Measurements from ENCODE around the gene CEP104. TPM values are rescaled to one million over a fixed set of nuclear protein-coding genes. Genes with fewer than 3 reads are reported as not detected.
A peak's percentile ranks its signal among the peaks of the same experiment; 100 is the strongest.

The CEP104 gene
- polyA plus RNA-seq, result 8.1 and 21.5 TPM in 2 replicates
- polyA minus RNA-seq, result 20.7 and 22.3 TPM in 2 replicates

DNA sequence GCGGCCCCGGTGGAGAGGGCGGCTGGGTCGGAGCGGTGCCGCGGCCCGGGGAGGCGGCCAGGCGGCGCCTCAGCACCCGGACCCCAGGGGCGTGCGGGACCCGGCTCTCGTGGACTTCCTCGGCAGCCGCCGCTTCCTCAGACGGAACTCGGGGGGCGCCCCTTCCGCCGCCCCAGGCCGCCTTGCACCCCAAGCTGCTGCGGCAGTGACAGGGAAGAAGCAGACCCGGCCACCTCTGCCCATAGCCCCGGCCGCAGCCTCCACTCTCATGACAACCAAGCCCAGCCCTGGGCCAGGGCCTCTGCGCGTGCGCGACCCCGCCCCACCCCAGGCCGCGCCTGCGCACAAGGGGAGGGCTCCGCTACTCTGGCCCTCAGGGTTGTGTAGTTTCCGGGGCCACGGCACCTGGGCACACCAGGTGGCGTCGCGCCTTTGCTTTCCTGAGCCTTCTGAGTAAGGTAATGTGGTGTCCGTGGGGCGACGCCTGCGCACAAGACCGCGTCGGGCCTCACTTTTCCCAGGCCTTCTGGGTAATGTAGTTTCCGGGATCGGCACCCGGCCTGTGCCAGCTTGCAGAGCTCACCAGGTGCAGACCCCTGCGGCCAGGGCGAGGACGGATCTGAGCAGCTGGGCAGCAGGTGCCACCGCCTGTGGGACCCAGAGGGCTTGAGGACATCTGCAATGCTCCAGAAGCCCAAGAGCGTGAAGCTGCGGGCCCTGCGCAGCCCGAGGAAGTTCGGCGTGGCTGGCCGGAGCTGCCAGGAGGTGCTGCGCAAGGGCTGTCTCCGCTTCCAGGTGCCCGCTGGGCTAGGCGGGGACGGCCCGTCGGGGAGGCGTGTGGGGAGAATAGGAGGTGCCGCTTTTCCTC, at the start of gene CEP104, which contains the start of gene DFFB:
TSS of gene CEP104 (minus strand) at position 289 of the 868 bp plus-strand sequence. CDS start 4,804 bp downstream, outside the sequence.
TSS of gene DFFB (plus strand) at position 554 of the 868 bp plus-strand sequence. CDS start at position 682, 128 bp downstream.
- Histone ChIP-seq H3K9me2 (ENCODE audit: insufficient read depth, low read length) (no peaks in the 10 kb centered on the region), H2AFZ (ENCODE audit: low read depth, low read length) (peak within 1 kb of the TSS; percentile 62), H3K79me2 (replicated peaks; ENCODE audit: insufficient read depth, low read length) (peaks cover 19% of the 10 kb centered on the region), H3K9me3 (ENCODE audit: low read length) (no peaks in the 10 kb centered on the region), H3K9ac (ENCODE audit: low read length) (peak within 1 kb of the TSS; percentile 73), H4K20me1 (ENCODE audit: insufficient read depth) (no peaks in the 10 kb centered on the region), H3K4me3 (ENCODE audit: low read length) (peak within 1 kb of the TSS; percentile 92), H3F3A (ENCODE audit: insufficient read depth, low read length, poor library complexity, severe bottlenecking) (no peaks in the 10 kb centered on the region), H3K27me3 (ENCODE audit: insufficient read depth, low read depth, low read length) (no peaks in the 10 kb centered on the region), H3K36me3 (ENCODE audit: insufficient read depth, low read length) (no peaks in the 10 kb centered on the region), H3K27ac (ENCODE audit: low read length) (peak within 1 kb of the TSS; percentile 44), H3K4me2 (ENCODE audit: low read length) (peak within 1 kb of the TSS; percentile 84)
- TF ChIP-seq MXI1 (conservative IDR thresholded peaks at IDR 0.05; ENCODE audit: poor library complexity, severe bottlenecking), result peak; percentile 79
- TF ChIP-seq RAD21 (conservative IDR thresholded peaks at IDR 0.05), result peak; percentile 77
- TF ChIP-seq, protein P1, sequence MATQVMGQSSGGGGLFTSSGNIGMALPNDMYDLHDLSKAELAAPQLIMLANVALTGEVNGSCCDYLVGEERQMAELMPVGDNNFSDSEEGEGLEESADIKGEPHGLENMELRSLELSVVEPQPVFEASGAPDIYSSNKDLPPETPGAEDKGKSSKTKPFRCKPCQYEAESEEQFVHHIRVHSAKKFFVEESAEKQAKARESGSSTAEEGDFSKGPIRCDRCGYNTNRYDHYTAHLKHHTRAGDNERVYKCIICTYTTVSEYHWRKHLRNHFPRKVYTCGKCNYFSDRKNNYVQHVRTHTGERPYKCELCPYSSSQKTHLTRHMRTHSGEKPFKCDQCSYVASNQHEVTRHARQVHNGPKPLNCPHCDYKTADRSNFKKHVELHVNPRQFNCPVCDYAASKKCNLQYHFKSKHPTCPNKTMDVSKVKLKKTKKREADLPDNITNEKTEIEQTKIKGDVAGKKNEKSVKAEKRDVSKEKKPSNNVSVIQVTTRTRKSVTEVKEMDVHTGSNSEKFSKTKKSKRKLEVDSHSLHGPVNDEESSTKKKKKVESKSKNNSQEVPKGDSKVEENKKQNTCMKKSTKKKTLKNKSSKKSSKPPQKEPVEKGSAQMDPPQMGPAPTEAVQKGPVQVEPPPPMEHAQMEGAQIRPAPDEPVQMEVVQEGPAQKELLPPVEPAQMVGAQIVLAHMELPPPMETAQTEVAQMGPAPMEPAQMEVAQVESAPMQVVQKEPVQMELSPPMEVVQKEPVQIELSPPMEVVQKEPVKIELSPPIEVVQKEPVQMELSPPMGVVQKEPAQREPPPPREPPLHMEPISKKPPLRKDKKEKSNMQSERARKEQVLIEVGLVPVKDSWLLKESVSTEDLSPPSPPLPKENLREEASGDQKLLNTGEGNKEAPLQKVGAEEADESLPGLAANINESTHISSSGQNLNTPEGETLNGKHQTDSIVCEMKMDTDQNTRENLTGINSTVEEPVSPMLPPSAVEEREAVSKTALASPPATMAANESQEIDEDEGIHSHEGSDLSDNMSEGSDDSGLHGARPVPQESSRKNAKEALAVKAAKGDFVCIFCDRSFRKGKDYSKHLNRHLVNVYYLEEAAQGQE (IDR thresholded peaks at IDR 0.05; ENCODE audit: borderline replicate concordance), result peak; percentile 20
- TF ChIP-seq, protein P2, sequence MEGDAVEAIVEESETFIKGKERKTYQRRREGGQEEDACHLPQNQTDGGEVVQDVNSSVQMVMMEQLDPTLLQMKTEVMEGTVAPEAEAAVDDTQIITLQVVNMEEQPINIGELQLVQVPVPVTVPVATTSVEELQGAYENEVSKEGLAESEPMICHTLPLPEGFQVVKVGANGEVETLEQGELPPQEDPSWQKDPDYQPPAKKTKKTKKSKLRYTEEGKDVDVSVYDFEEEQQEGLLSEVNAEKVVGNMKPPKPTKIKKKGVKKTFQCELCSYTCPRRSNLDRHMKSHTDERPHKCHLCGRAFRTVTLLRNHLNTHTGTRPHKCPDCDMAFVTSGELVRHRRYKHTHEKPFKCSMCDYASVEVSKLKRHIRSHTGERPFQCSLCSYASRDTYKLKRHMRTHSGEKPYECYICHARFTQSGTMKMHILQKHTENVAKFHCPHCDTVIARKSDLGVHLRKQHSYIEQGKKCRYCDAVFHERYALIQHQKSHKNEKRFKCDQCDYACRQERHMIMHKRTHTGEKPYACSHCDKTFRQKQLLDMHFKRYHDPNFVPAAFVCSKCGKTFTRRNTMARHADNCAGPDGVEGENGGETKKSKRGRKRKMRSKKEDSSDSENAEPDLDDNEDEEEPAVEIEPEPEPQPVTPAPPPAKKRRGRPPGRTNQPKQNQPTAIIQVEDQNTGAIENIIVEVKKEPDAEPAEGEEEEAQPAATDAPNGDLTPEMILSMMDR (IDR thresholded peaks at IDR 0.05; ENCODE audit: poor library complexity, severe bottlenecking), result peak; percentile 81
- peak; percentile 89 for TF ChIP-seq POLR2AphosphoS5 (IDR thresholded peaks at IDR 0.05)
- TF ChIP-seq SMC3 (conservative IDR thresholded peaks at IDR 0.05; ENCODE audit: poor library complexity), result peak; percentile 85
- no peak for TF ChIP-seq EZH2 (IDR thresholded peaks at IDR 0.05; ENCODE audit: borderline replicate concordance, insufficient read depth, low read length, poor library complexity, severe bottlenecking)
- peak; percentile 16 for TF ChIP-seq EP300 (conservative IDR thresholded peaks at IDR 0.05; ENCODE audit: poor library complexity, severe bottlenecking)
- TF ChIP-seq TAF1 (IDR thresholded peaks at IDR 0.05; ENCODE audit: low read depth), result peak; percentile 69

GRCh38 chr1:3906672-3907020, 49.6 kb upstream of the CEP104 start:
- no peak overlapping the region for H2AFZ ChIP-seq (ENCODE audit: low read depth, low read length)
- no peak overlapping the region for H3K4me3 ChIP-seq (ENCODE audit: low read length)
- H3K4me2 ChIP-seq (ENCODE audit: low read length), result no peak overlapping the region
- H3F3A ChIP-seq (ENCODE audit: insufficient read depth, low read length, poor library complexity, severe bottlenecking), result no peaks in the 10 kb centered on the region
- no peaks in the 10 kb centered on the region for H3K36me3 ChIP-seq (ENCODE audit: insufficient read depth, low read length)
- H3K9me2 ChIP-seq (ENCODE audit: insufficient read depth, low read length), result no peaks in the 10 kb centered on the region
- H4K20me1 ChIP-seq (ENCODE audit: insufficient read depth), result no peaks in the 10 kb centered on the region
- H3K9me3 ChIP-seq (ENCODE audit: low read length), result no peaks in the 10 kb centered on the region
- no peaks in the 10 kb centered on the region for H3K27me3 ChIP-seq (ENCODE audit: insufficient read depth, low read depth, low read length)
- H3K9ac ChIP-seq (ENCODE audit: low read length), result no peak overlapping the region
- H3K79me2 ChIP-seq (replicated peaks; ENCODE audit: insufficient read depth, low read length), result no peaks in the 10 kb centered on the region
- H3K27ac ChIP-seq (ENCODE audit: low read length), result no peak overlapping the region
- TF ChIP-seq, protein P1 (IDR thresholded peaks at IDR 0.05; ENCODE audit: borderline replicate concordance), result no peak
- TF ChIP-seq TAF1 (IDR thresholded peaks at IDR 0.05; ENCODE audit: low read depth) (no peak), RAD21 (conservative IDR thresholded peaks at IDR 0.05) (no peak), MXI1 (conservative IDR thresholded peaks at IDR 0.05; ENCODE audit: poor library complexity, severe bottlenecking) (no peak), POLR2AphosphoS5 (IDR thresholded peaks at IDR 0.05) (no peak), EP300 (conservative IDR thresholded peaks at IDR 0.05; ENCODE audit: poor library complexity, severe bottlenecking) (no peak), EZH2 (IDR thresholded peaks at IDR 0.05; ENCODE audit: borderline replicate concordance, insufficient read depth, low read length, poor library complexity, severe bottlenecking) (no peak), SMC3 (conservative IDR thresholded peaks at IDR 0.05; ENCODE audit: poor library complexity) (no peak)
- TF ChIP-seq, protein P2 (IDR thresholded peaks at IDR 0.05; ENCODE audit: poor library complexity, severe bottlenecking), result no peak

Measured in neural cell (in vitro differentiated cells).